Measurements from ENCODE around the gene CSF2RB. TPM values are rescaled to one million over a fixed set of nuclear protein-coding genes. Genes with fewer than 3 reads are reported as not detected.

Gene CSF2RB
- total RNA-seq, 1 donor from 2014 or later = 0.05 TPM

- no peak for DNase-seq (ENCODE audit: low spot score)
- H3K36me3 Mint-ChIP-seq (ENCODE audit: low read depth) = no peaks in the 10 kb centered on the region
- no peak overlapping the region for H3K27ac Mint-ChIP-seq (ENCODE audit: unreplicated experiment)
- H3K27me3 Mint-ChIP-seq (ENCODE audit: low read depth) = peaks cover 31% of the 10 kb centered on the region
- H3K9me3 Mint-ChIP-seq (ENCODE audit: low read depth) = no peaks in the 10 kb centered on the region
- no peak overlapping the region for H3K4me3 Mint-ChIP-seq (ENCODE audit: unreplicated experiment)
- peaks cover 10% of the 10 kb centered on the region for H3K4me1 Mint-ChIP-seq (ENCODE audit: low read depth)
- no peak for TF ChIP-seq CTCF (IDR thresholded peaks at IDR 0.05)
These were observed 63.2 kb downstream of the CSF2RB start for GRCh38 chr22:36976606-36977005.

GRCh38 chr22:36977401-36977861 is 64.0 kb downstream of the CSF2RB start:
- no peak for TF ChIP-seq CTCF (IDR thresholded peaks at IDR 0.05)
- no peaks in the 10 kb centered on the region for H3K9me3 Mint-ChIP-seq (ENCODE audit: low read depth)
- peaks cover 10% of the 10 kb centered on the region for H3K4me1 Mint-ChIP-seq (ENCODE audit: low read depth)
- H3K4me3 Mint-ChIP-seq (ENCODE audit: unreplicated experiment) = peak overlapping the region; percentile 77
- DNase-seq (ENCODE audit: low spot score) = no peak
- peaks cover 27% of the 10 kb centered on the region for H3K27me3 Mint-ChIP-seq (ENCODE audit: low read depth)
- no peaks in the 10 kb centered on the region for H3K36me3 Mint-ChIP-seq (ENCODE audit: low read depth)
- H3K27ac Mint-ChIP-seq (ENCODE audit: unreplicated experiment) = peak overlapping the region; percentile 82

- H3K9me3 Mint-ChIP-seq (ENCODE audit: low read depth) = no peaks in the 10 kb centered on the region
- no peaks in the 10 kb centered on the region for H3K36me3 Mint-ChIP-seq (ENCODE audit: low read depth)
- peaks cover 29% of the 10 kb centered on the region for H3K27me3 Mint-ChIP-seq (ENCODE audit: low read depth)
- H3K27ac Mint-ChIP-seq (ENCODE audit: unreplicated experiment) = peak overlapping the region; percentile 82
- peak; percentile 89 for TF ChIP-seq CTCF (IDR thresholded peaks at IDR 0.05)
- peaks cover 10% of the 10 kb centered on the region for H3K4me1 Mint-ChIP-seq (ENCODE audit: low read depth)
- DNase-seq (ENCODE audit: low spot score) = no peak
- peak overlapping the region; percentile 77 for H3K4me3 Mint-ChIP-seq (ENCODE audit: unreplicated experiment)
These were observed 64.7 kb downstream of the CSF2RB start for GRCh38 chr22:36977947-36978660.

- Mint-ChIP-seq H3K9me3 (ENCODE audit: low read depth) (no peaks in the 10 kb centered on the region), H3K36me3 (ENCODE audit: low read depth) (no peaks in the 10 kb centered on the region), H3K27ac (ENCODE audit: unreplicated experiment) (no peak overlapping the region), H3K4me3 (ENCODE audit: unreplicated experiment) (no peak overlapping the region), H3K27me3 (ENCODE audit: low read depth) (peaks cover 28% of the 10 kb centered on the region), H3K4me1 (ENCODE audit: low read depth) (peaks cover 10% of the 10 kb centered on the region)
- TF ChIP-seq CTCF (IDR thresholded peaks at IDR 0.05) = no peak
- no peak for DNase-seq (ENCODE audit: low spot score)
These were observed 65.8 kb downstream of the CSF2RB start for GRCh38 chr22:36979016-36979910.

GRCh38 chr22:36981247-36981775 is 67.9 kb downstream of the CSF2RB start:
- H3K4me1 Mint-ChIP-seq (ENCODE audit: low read depth) = peaks cover 10% of the 10 kb centered on the region
- H3K9me3 Mint-ChIP-seq (ENCODE audit: low read depth) = peaks cover 11% of the 10 kb centered on the region
- TF ChIP-seq CTCF (IDR thresholded peaks at IDR 0.05) = no peak
- peaks cover 23% of the 10 kb centered on the region for H3K27me3 Mint-ChIP-seq (ENCODE audit: low read depth)
- no peaks in the 10 kb centered on the region for H3K36me3 Mint-ChIP-seq (ENCODE audit: low read depth)
- H3K27ac Mint-ChIP-seq (ENCODE audit: unreplicated experiment) = no peak overlapping the region
- H3K4me3 Mint-ChIP-seq (ENCODE audit: unreplicated experiment) = no peak overlapping the region
- DNase-seq (ENCODE audit: low spot score) = no peak

Measured in chondrocyte (in vitro differentiated cells).